Measurements from ENCODE around the gene GATAD2B.
"Not testable (repeated sequence)": the region's sequence is repeated elsewhere in the genome, so short reads cannot be mapped to it uniquely, and the experiment has no call there.

The GATAD2B gene

GRCh38 chr1:153778051-153778823 is 144.5 kb downstream of the GATAD2B start:
- DNase-seq (ENCODE audit: low spot score): no peak

GRCh38 chr1:153777648-153778047 is 145.1 kb downstream of the GATAD2B start:
- DNase-seq (ENCODE audit: low spot score): peak; percentile 51

- no peak for DNase-seq (ENCODE audit: low spot score)
These were observed 145.9 kb downstream of the GATAD2B start for GRCh38 chr1:153776845-153777370.

- no peak for DNase-seq (ENCODE audit: low spot score)
These were observed 146.4 kb downstream of the GATAD2B start for GRCh38 chr1:153776352-153776751.

- DNase-seq (ENCODE audit: low spot score): no peak
These were observed 147.1 kb downstream of the GATAD2B start for GRCh38 chr1:153775458-153776327.

GRCh38 chr1:153774780-153775457 is 147.9 kb downstream of the GATAD2B start, which contains the start of gene SLC27A3:
TSS of gene SLC27A3 (plus strand) at chr1:153775407. CDS start at chr1:153775498, 91 bp downstream.
- peak; percentile 72 for DNase-seq (ENCODE audit: low spot score)

GRCh38 chr1:153774026-153774595 is 148.7 kb downstream of the GATAD2B start:
- no peak for DNase-seq (ENCODE audit: low spot score)

- peak; percentile 40 for DNase-seq (ENCODE audit: low spot score)
These were observed 149.5 kb downstream of the GATAD2B start for GRCh38 chr1:153773096-153773921.

GRCh38 chr1:153771841-153772593 is 150.8 kb downstream of the GATAD2B start:
- DNase-seq (ENCODE audit: low spot score): no peak

GRCh38 chr1:153771261-153771660 is 151.5 kb downstream of the GATAD2B start:
- DNase-seq (ENCODE audit: low spot score): no peak

- DNase-seq (ENCODE audit: low spot score): no peak
These were observed 152.0 kb downstream of the GATAD2B start for GRCh38 chr1:153770797-153771196.

- DNase-seq (ENCODE audit: low spot score): no peak
These were observed 153.6 kb downstream of the GATAD2B start for GRCh38 chr1:153769221-153769620.

GRCh38 chr1:153768316-153769181 is 154.2 kb downstream of the GATAD2B start:
- no peak for DNase-seq (ENCODE audit: low spot score)

GRCh38 chr1:153767519-153767918 is 155.3 kb downstream of the GATAD2B start:
- DNase-seq (ENCODE audit: low spot score): no peak

GRCh38 chr1:153766663-153767062 is 156.1 kb downstream of the GATAD2B start:
- not testable (repeated sequence) for DNase-seq (ENCODE audit: low spot score)

GRCh38 chr1:153764310-153764709 is 158.5 kb downstream of the GATAD2B start:
- DNase-seq (ENCODE audit: low spot score): no peak

GRCh38 chr1:153763365-153764225 is 159.2 kb downstream of the GATAD2B start:
- peak; percentile 58 for DNase-seq (ENCODE audit: low spot score)

- no peak for DNase-seq (ENCODE audit: low spot score)
These were observed 162.3 kb downstream of the GATAD2B start for GRCh38 chr1:153760440-153760839.

Data from Ammon's horn (tissue), 1 donor.